Urothelium cell line (cell line): ENCODE results near the gene NOX3.

Source experiments
- DNase-seq: peaks from one replicate; pipeline ENCODE4 v3.0.0; 2011; ENCODE audit warnings: low spot score, mixed read lengths
- FAIRE-seq: peaks from 2 replicates; lab custom pipeline; 2011; peaks lifted over from hg19 to GRCh38; lab: Jason Lieb, UNC

The NOX3 gene

DNA sequence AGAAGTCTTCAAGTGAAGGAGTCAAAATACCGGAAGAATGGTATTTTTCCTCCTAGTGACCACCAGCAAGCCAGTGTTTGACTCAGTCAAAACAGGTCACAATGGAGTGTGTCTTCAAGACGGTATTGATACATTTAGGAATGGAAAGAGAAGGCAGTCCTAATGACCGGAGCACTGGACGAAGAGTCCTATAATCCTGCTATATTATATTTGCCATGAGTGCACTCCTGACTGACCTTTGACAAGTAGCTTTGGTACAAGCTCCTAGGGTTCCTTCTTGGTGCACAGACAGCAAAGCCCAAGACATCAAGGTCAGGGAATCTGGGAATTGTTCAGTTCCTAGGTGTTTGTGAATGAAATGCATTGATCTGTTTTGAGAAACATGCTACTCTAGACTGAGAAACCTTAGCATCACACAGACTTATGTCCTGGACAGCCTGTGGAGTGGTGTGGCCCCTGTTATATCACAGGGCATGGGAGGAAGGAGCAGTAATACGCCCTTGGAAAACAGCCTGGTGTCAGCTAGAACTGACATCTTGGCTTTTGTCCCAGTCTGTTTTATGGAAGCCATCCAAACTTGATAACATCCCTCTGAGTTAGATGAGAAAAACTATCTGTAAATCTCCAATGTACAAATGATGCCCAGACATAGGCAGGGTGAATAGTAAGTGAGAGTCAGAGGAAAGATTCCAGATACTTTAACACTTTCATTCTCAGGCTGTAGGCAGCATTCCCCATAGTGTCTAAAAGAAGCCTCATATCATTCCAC, 18.5 kb downstream of the NOX3 start:
- DNase-seq = no peak
- no peak for FAIRE-seq

DNA sequence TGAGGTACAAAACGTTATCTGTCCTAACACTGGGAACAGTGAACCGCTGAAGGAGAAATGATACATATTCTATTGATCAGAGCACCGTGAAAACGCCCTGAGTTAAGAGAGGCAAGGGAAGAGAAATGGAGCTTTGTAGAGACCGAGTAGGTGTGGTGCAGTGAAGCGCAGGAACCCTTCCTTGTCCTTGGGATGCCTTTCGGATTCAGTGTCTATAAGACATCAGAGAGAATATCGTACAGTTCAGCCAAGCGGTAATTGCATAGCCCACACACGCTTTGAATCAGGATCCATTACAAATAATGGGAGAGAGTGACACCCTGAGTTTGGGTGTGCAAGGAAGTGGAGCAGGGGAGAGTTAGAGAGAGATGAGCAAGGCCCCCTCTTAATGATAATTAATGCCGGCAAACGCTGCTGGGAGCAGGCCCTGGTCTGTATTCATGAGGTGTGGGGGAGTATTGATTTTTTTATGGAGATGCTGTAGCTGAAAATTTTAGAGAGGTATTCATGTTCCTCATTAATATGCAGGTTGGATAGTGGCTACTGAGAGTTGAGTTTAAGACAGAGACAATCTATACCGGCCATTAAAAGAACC, 20.7 kb downstream of the NOX3 start:
- no peak for FAIRE-seq
- DNase-seq = no peak

DNA sequence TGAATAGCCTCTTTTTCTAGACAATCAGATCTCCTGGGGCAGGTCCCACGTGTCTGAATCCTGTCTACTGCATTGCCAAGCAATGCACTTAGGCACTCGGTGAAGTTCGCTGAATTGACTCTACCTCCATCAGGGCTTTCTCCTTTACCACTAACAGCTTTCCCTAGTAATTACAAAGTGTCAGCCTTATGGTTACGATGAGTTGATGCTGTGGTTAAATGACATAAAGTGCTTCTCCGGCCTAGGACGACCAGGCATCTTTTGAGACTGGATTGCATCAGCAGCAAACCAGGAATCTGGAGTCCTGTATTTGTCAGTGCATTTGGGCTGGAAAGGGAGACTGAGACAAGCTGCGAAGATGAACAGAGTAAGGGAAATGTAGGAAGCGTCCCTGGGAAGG, 21.5 kb downstream of the NOX3 start:
- FAIRE-seq (no peak), DNase-seq (no peak)

DNA sequence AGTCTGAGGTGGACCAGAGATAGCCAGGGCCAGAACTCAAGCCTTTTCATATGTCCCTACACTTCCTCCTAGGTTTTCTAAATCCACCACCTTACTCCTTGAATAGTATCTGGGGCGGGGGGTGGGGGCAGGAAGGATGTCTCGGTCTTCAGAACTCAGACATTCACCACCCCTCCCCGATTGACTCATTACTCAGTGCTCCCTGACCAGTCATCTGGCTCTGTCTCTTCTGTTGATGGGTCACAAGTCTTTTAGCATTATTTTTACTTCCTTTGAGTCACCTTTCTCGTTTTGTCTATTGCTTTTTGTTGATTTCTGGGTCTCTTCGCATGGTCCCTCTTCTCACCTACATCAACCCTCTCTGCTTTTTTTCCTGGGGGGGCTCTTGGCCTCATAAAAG, 23.3 kb downstream of the NOX3 start:
- no peak for FAIRE-seq
- no peak for DNase-seq

DNA sequence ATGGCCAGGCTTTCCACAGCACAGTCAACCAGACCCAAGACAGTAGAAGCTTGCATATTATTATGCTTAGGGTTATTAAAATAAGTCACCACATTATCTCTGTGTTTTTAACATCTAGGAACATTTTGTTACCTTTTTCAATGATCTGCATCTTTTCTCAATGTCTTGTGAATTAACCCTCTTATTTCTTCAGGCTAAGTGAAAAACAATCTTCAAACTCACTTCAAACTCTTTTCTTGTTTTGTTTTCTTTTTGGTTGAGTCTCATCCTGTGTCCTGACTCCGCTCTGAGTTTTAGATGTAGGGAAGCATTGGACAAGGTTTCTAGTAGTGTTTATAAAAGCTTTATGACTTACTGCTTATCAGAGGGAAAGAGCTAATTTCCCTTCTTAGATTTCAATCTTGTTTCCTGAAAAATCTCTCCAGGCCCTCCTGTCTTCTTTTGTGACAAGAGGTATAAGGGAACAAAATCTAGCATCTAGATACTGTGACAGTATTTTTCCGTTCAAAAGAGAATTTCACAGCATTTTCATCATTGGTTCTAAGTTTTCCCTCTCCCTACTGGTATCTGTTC, 26.2 kb downstream of the NOX3 start:
- DNase-seq (no peak), FAIRE-seq (no peak)

DNA sequence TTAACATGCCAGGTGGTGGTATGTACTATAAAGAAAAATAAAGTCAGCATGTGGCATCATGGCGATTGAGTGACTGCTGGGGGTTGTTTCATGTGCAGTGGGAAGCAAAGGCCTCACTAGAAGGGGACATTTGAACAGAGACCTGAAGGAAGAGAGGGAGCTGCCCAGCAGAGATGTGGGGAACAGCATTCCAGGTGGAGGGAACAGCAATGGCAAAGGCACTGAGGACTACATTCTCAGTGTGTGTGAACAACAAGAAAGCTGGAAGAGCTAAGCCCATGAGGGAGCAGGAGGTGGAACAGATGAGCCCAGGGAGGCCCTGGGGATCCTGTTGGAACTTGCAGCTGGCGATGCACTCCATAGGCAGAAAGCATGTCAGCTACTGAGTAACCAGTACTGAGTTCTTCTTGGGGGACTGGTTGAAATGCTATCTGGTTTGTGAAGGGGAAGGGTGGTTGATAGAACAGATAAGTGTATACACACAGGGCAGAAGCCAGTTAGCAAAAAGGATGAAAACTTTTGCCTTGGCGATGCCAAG, 29.2 kb downstream of the NOX3 start:
- DNase-seq (no peak), FAIRE-seq (no peak)

DNA sequence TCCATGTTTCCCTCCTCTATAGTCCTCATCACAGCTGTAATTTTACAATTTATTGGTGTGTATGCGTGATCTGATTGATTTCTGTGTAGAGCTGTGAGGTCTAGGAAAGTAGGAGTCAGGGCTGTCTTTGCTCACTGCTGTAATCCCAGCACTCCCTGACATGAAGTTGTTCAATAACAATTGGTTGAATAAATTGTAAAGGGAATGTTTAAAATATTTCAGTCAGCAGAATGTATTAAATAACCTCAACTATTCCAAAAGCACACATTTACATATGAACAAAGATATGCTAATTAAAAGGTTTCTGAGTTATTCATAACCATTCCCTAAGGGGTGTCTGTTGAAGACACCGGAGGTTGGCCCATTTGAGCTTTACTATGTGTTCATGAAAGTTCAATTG, 31.5 kb downstream of the NOX3 start:
- FAIRE-seq (no peak), DNase-seq (no peak)

DNA sequence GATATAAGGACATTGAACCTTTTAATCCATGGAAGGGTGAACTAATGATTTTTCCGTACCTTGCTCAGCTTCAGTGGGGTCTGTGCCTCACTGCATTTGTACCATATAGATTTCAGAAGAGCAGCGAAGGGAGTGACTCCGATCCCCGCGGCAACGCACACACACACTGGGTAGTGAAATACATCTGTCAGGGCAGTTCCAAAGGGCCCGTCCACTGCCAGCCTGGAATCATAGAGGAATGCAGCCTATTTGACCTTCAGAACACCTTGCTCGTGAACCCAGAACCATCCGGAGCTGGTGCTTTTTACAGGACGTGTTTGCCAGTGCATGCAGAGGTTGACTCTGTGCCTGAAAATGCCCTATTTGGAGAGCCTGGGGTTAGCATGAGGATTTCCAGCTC, 33.0 kb downstream of the NOX3 start:
- FAIRE-seq (no peak), DNase-seq (no peak)

DNA sequence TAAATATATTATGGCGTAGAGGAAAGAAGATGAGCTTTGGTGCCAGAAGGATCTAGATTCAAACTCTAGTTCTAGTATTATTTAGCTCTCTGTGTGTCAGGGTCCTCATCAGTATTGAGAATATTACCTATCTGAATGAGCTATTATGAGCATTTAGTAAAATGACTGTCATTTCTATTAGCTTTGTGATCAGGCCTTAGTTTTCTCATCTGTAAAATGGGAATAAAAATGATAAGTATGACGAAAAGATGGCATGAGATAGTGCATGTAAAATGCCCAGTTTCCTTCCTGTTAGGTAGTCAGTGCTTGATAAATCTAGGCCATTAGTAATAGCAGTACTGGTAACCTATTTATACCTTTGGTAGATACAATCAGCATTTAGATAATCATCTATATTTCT, 35.1 kb downstream of the NOX3 start:
- no peak for DNase-seq
- FAIRE-seq = no peak

DNA sequence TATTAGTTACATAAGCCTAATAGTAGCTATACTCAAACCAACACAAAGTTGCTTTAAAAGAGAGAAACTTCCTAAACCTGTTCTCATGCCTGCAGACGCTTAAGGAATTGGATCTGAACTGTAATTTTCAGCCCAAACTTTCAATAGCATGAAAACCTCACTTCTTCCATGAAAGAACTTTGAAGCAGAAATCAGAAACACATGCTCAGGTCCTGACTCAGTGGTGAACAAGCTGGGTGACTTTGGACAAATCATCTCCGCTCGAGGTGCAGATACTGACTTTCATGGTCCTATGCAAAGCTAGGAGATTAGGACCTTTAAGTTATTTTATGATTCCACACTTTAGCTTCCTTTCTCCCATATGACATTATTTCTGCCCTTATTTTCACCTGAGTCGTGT, 36.5 kb downstream of the NOX3 start:
- DNase-seq = no peak

DNA sequence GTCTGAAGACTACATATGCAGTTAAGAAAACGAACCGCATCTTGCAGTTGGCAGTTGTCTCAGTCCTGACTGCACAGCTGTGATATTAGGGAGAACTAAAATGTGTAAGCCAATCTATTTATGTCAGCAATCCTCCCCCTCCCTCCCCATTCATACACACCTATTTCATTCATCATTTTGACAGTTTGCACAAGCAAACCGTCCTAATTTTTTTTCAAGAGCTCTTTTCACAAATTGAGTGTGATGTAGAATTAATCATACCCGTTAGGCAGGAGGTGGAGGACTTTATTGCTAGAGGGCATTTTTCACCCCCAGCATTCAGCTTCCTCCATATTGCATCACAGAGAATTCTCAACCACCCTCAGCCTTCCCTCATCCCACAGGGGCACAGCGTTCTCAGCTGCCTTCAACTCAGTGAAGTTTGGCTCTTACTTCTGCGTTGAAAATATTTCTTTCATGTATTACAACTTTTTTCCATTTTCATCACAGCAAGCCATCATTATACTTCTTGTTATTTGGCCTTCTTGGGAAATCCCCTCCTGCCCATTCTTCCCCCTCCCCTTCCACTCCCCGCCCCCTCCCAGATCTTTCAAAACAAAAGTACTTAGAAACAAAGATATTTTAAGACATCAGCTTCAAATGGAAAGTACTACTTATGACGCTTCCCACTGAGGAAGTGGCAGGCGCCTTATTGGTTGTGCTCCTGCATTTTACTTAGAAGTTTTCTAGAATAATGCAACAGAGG, 37.5 kb downstream of the NOX3 start:
- DNase-seq (no peak), FAIRE-seq (no peak)

More for the DNA sequence above, 36.5 kb downstream of the NOX3 start:
- FAIRE-seq = no peak

DNA sequence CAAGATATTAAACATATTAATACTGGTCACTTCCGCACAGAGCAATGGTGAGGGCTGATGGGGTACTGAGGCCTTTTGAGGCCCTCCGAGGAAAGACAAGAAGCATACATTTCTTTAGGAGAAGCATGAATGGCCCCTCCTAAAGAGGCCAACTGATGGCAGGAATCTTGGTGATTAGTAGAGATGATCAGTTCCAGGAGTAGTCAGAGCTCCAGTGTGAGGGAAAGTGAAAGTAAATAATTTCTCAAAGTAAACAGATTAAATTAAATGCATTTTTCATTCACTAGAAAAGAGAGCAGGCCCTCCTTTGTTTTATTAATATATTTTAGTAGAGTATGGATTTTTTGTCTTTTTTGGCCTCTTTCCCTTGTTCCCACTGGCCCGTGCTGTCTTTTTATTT, 38.2 kb downstream of the NOX3 start:
- no peak for FAIRE-seq
- no peak for DNase-seq

DNA sequence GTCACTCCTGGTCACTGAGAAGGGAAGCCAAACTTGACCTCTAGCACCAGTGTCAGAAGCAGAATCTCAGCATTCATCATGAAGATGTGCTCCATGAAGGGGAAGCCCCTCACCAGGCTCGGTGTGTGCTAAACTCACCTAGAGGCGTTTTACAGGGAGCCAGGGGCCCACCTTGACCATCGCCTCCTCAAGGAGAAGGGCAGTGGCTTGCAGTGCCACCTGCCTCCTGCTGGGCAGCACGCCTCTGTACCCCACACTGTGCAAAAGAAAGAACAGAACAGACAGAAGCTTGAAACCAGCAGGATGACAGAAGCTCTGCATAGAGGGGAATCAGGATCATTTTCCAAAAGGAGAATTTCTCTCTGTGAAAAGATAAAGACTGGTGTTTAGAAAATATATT, 39.7 kb downstream of the NOX3 start:
- no peak for DNase-seq
- no peak for FAIRE-seq

DNA sequence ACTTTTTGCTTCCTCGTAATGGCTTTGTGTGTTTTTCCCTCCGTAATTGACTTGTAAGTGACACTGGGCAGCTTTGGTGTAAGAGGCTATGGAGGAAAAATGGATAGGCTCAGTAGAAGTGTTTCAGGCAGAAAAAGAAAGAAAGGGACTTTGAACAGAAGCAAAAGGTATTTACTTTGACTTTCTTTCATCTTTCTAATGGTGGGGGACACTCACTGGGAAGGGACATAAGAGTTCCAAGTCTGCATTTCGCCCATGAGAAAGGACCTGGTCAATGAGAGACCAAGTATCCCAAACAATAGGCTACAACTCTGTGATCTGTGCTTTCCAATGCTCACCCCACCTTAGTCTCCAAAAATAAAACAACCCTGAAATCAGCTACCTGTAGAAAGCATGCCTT, 41.6 kb downstream of the NOX3 start:
- FAIRE-seq (no peak), DNase-seq (no peak)

DNA sequence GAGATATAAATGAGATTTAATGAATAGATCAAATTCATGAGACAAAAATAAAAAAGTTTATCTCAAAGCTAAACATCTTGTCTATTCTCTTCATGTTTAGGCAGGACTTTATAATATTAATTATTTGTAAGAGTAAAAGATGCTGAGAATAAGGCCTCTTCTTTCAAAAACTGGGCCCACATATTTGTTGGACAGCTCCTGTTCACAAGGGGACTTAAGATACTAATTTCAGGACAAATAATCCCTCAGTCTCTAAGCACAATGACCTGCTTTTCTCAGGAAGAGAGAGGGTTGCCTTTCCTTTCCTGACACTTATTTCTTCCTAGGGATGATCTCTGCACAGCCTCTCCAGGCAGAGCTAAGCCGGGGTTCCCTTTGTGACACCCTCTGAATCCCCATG, 43.3 kb downstream of the NOX3 start:
- DNase-seq (no peak), FAIRE-seq (no peak)

DNA sequence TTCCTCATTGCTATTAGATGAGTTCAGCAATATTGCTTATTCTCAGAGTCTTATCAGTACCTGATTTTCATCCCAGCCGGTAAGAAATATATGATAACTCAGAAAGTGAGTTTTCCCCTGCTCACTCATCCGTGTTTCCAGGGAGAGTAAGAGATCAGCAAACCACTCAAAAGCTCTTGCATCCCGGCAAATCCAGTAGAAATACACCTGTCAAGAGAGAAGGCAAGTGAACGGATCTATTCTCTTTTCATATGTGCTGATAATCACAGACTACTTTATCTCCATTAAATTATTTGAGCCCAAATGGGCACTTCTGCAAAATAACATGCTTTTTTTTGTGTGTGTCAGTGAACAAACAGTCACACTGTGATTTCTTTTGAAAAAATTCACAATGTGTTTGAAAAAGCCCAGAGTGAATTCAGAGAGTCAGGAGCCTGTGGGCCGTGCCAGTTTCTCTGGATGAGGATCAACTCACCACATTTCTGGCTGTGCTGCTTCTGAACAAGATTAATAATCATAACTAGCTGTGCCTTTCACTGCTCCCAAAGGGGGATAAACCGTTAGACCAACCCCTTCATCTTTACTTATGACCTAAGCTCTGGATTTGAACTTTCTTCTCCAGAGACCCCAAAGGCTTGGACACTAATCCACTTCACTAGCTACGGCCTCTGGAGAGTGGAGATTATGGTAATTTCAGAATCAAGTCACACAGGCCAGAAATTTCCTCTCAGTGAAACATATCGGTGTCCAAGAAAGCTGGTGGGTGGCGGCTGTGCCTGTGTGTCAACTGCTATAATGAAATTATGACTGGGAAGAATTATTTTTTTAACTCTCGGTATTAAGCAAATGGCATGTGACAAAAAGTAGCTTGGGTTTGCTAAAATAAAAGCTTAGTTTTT, 44.2 kb downstream of the NOX3 start:
- FAIRE-seq (no peak), DNase-seq (no peak)

DNA sequence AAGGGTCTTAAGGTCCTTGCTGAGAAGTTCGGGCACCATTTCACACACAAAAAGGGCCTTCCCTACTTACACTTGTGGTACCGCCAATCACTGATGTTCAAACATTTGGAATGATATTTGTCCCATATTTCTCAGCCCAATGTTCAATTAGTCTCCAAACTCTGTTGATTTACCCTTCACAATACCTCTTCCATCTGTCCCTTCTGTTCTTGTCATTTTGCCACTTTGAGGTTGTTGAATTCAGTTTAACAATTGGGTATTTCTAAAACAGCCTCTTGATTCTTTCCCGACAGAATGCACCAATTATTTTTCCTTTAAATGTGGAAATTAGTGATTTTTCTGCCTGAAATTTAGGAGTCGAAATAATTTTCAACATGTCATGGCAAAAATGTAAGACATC, 46.2 kb downstream of the NOX3 start:
- no peak for DNase-seq
- FAIRE-seq = no peak

DNA sequence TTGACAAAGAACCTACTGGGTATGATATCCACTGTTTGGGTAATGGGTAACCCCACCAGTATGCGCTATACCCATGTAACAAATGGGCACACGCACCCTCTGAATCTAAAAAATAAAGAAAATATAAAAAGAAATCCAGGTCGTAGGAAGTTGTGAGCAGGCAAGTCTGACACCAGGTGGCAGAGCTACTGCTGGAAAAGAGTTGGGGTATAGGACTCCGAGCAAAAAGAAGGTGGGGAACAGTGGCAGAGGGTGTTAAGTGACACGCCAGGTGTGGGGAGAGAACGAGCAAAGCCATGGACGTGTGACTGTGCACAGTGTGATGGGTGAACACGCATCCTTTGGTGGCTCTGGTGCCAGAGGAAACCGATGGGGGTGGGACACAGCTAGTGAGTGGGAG, 46.7 kb downstream of the NOX3 start:
- DNase-seq = no peak
- FAIRE-seq = no peak

DNA sequence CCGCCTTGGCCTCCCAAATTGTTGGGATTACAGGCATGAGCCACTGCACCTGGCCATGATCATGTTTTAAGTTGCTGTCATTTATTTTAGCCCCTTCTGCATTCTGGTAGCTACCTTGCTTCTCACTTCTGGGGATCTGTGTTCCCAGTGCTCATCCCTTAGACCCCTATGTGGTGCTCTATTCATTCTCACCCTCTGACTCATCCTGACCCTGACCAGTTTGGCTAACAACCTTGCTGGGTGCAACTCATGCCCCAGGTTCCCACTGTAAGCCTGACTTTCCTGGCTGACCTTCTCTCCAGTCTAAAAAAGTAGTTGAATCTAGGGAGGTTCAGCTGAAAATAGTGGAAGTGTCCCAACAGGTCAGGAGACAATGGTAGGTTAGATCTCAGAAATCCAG, 47.4 kb downstream of the NOX3 start:
- FAIRE-seq (no peak), DNase-seq (no peak)

DNA sequence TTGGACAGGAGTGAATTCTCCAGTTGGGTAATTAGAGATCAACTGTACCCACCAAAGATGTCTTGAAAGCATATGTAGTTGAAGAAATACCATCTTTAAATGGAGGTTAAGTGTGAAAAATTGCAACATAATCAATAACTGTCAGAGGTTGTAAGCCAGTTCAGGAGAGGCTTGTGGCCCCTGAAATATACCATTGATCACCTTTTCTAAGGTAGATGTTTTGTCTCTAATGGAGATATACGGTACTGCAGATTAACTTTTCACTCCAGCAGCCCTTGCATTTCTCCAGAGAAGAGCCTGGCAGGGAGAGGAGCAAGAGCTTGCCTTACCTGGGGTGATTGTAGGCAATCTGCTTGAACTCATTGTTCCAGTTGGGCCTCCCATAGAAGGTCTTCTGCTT, 48.8 kb downstream of the NOX3 start:
- DNase-seq (no peak), FAIRE-seq (no peak)

DNA sequence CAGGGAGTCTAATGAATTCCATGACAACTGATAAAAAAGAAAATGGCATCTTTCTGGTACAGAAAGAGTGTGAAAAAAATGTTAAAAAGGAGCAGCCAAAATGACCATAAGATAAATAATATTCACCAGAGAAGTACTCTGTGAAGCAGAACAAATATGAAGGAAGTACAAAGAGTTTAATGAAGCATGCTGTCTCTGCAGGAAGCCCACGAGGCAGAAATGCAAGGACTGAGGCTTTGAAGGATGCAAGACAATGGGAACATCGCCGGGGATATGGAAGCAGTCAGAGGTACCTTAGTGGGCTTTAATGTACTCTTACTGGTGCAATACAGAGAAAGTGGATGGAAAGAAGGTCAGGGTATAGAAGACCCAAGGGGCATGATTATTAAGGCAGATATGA, 50.7 kb downstream of the NOX3 start:
- no peak for FAIRE-seq

More for the DNA sequence above, 50.7 kb downstream of the NOX3 start:
- no peak for DNase-seq
